ENCODE data around the gene TNFSF9.
A peak's percentile ranks its signal among the peaks of the same experiment; 100 is the strongest.
"Not testable (repeated sequence)": the region's sequence is repeated elsewhere in the genome, so short reads cannot be mapped to it uniquely, and the experiment has no call there.

The TNFSF9 gene

DNA sequence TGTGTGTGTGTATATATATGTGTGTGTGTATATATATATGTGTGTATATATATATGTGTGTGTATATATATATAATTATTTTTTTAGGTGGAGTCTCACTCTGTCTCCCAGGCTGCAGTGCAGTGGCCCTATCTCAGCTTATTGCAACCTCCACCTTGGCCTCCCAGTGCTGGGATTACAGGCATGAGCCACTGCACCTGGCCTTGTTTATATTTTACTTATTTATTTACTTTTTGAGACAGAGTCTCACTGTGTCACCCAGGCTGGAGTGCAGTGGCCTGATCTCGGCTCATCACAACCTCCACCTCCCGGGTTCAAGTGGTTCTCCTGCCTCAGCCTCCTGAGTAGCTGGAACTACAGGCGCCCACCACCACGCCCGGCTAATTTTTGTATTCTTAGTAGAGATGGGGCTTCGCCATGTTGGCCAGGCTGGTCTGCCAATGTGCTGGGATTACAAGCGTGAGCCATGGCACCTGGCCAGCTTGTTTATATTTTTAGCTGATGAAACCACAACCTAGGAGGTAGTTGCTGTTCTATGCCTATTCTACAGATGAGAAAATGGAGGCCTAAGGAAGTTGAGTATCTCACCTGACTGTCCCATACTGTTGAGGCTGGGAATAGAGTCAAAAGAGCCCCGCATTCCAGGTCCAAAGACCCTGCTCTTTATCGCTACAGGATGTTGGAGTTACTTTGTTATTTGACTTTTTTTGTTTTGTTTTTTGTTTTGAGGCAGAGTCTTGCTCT, 22.6 kb upstream of the TNFSF9 start:
- DNase-seq: not testable (repeated sequence)

GRCh38 chr19:6509118-6509971, 21.5 kb upstream of the TNFSF9 start:
- DNase-seq: no peak

GRCh38 chr19:6510618-6511017, 20.2 kb upstream of the TNFSF9 start:
- no peak for DNase-seq

GRCh38 chr19:6514089-6514488, 16.7 kb upstream of the TNFSF9 start:
- no peak for DNase-seq

DNA sequence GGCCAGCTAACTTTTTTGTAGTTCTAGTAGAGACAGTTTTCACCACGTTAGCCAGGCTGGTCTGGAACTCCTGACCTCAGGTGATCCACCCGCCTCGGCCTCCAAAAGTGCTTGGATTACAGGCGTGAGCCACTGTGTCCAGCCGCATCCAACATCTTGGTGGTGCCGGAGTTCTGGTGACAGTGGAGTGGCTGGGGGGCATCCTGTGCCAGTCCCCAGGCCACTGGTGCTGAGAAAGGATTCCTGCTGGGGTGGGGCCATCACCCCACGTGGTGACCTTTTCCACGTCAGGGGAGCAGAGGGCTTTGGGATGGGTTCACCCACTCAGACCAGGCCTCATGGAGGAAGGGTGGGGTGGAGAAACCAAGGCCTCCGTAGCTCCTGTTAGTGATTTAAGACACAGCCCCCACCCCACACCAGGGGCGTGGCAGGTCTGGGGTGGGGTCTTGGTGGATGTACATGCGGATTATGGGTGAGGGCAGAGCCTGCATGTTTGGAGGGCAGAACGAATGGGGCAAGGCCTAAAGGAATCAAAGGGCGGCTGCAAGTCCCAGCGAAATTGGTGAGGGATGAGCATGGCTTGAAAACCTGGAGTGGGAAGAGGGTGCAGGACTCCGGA, 15.8 kb upstream of the TNFSF9 start:
- DNase-seq: no peak

GRCh38 chr19:6516018-6516658, 14.7 kb upstream of the TNFSF9 start:
- DNase-seq: no peak

DNA sequence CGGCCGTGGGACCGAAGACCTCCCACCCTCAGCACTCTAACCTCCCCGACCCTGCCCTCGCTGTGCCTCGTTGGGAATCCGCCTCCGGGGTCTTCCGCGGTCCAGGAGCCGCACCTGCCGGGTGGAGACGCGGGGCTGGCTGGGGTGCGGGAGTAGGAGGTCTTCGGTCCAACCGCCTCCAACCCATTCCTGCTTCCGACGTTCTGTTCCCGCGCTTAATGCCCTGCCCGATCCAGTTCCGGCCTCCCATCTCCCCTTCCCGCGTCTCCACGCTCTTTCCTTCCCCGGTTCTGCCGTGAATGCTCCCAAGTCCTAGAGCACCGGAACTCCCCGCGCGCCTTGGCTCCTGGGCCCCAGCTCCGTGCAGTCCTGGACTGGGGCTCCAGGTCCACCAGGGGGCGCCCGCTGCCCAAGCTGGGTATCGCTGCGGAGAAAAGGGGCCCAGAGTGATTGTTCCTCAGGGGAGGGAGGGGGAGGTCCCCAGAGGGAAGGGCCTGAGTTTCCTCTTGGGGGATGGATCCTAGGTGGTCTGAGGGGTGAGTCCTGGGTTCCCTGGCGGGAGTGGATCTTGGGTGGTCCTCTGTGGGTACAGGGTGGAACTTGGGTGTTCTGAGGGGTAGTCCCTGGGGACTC, 14.1 kb upstream of the TNFSF9 start:
- DNase-seq: peak; percentile 9

GRCh38 chr19:6518145-6518911, 12.5 kb upstream of the TNFSF9 start:
- no peak for DNase-seq

DNA sequence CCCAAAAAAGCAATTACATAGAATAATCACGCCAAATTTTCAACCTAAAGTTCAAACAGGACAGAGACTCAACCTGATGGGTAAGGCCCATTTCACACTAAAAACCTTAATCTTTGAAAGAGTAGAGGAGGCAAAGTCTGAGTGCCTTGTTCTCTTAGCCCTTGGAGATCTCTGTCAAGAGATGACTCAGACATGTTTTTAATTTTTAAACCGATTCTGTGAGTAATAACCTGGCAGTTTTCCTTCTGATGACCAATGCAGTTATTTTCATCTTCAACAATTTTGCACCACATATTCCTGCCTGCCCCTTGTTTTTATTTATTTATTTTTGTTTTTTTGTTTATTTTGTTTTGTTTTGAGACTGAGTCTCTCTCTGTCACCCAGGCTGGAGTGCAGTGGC, 11.5 kb upstream of the TNFSF9 start:
- DNase-seq: no peak

DNA sequence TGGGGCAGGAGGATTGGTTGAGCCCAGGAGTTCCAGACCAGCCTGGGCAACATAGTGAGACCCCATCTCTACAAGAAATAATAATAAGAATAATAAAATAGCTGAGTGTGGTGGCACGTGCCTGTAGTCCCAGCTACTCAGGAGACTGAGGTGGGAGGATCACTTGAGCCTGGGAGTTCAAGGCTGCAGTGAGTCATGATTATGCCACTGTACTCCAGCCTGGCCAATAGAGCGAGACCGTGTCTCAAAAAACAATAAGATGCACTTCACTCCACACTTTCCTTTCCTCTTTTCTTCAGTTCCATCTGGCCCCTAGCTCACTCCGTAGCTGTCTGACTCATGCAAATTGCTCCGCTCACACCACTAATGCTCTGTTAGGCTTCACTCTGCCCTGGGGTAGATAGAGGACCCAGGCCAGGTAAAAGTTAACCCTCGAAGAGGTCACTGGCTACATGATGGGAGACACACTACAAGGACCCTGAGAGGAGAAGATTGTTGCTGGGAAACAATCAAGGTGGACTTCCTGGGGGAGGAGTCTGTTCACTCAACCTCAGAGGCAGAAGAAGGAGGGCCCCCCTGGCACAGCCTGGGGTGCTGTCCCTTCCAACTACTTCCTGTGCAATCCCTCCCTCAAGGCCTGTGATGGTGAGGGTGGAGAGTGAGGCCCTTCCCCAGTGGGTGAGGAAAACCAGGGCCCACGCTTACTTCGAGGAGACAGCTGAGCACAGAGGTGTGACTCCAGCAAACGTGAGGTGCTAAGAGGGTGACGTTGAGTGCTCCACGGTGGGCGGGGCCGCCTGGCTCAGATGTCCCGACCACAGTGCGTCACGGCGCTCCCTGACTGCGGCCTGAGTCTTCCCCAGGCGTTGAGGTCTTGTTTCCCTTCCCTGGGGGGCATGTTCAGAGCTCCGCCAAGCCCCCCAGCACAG, 8.8 kb upstream of the TNFSF9 start:
- DNase-seq: no peak

- no peak for DNase-seq
Measured at GRCh38 chr19:6522712-6523111, 8.1 kb upstream of the TNFSF9 start.

GRCh38 chr19:6524311-6524710, 6.5 kb upstream of the TNFSF9 start:
- no peak for DNase-seq

DNA sequence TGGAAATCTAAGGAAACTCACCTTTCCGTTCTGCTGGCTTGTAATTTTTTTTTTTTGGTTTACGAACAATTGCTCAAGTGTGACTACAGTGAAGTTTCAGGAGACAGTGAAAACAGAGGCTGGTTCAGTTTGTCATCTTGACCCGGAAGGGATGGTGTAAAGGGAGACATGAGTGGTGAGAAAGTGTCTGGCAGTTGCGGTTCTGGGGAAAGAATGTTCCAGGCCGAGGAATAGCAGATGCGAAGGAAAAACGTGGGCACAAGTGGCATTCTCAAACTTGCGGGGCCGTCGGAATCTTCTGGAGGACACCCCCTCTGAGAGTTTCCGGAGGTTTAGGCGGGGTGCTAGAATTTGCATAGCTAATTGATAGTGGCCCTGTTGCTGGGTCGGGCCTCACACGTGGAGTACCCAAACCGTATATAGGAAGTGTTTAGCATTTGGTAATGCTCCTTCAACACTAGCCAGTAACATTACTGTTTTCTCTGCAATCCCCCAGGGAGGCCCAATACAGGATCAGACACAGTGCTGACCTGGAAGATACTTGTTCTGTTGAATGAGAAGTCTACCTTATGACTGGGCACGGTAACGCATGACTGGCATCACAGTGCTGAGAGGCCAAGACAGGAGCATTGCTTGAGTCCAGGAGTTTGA, 2.8 kb upstream of the TNFSF9 start:
- DNase-seq: no peak

GRCh38 chr19:6528544-6529121, 2.2 kb upstream of the TNFSF9 start:
- DNase-seq: no peak

DNA sequence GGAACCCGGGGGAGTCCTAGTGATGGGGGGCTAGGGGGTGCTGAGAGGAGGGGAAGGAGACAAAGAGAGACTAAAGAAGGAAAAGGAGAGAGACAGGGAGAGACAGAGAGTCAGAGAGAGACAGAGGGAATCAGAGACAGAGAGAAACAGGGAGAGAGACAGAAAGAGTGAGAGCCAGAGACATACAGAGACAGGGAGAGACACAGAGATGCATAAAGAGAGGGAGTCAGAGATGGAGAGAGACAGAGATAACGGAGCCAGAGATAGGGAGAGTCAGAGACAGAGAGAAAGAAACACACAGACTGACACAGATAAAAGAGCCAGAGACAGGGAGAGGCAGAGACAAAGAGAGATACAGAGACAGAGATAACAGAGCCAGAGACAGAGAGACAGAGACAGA, 1.5 kb upstream of the TNFSF9 start:
- DNase-seq: no peak

GRCh38 chr19:6529937-6530385, 865 bp upstream of the TNFSF9 start:
- DNase-seq: no peak

DNA sequence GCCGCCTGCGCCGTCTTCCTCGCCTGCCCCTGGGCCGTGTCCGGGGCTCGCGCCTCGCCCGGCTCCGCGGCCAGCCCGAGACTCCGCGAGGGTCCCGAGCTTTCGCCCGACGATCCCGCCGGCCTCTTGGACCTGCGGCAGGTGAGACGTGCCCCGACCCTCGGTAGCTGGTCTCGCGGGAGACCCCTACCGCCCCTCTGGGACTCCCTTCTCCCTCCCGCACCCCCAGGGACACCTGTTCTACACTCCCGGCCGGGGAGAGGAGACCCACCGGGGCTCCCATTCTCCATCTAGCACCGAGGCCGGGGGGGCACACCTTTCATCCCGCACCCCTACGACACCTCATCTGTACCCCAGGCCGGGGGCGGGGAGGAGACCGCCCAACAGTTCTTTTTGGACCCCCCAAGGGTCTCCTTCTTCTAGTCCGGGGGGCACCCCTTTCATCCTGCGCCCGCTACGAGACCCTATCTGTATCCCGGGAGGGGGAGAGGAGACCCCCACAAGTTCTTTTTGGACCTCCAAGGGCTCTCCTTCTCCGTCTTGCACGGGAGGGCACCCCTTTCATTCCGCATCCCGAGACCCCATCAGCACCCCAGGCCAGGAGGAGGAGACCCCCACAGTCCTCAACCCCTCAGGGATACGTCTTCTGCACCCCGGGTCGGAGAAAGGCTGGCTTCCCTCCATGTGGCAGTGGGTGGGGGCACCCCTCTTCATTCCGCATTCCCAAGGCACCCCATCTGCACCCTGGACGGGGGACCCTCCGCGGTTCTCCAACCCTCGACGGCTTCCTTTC, 533 bp downstream of the TNFSF9 start:
- no peak for DNase-seq

DNA sequence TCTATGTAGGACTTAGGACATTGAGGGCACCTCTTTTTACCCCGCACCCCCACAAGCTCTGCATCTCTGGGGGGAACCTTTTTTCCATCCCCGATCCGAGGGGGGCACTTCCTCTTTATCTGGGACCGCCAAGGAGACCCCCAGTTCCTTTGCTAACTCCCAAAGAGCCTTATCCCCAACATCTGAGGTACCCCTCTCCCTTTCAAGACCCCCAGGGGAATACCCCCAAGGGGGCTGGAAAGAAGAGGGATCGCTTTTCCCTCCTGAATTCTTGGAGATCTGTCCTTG, 1.1 kb downstream of the TNFSF9 start:
- DNase-seq: no peak

Data from NCI-H1417 treated with DMSO at 0.1 percent for 48 hours (cell line).